Fibroblast of peridontal ligament (primary cell): ENCODE measurements around the gene SPNS2.

Experiments
- DNase-seq: peaks from one replicate; pipeline ENCODE4 v3.0.0-alpha.2; 2010; ENCODE audit errors: extremely low read depth

The SPNS2 gene

GRCh38 chr17:4536742-4537411 lies 38.2 kb downstream of the SPNS2 start:
- DNase-seq, result peak; percentile 33

GRCh38 chr17:4537451-4538235 lies 39.0 kb downstream of the SPNS2 start:
- DNase-seq, result no peak

GRCh38 chr17:4538236-4539002 lies 39.7 kb downstream of the SPNS2 start:
- no peak for DNase-seq

GRCh38 chr17:4539025-4539424 lies 40.3 kb downstream of the SPNS2 start:
- no peak for DNase-seq

- DNase-seq, result no peak
Measured at GRCh38 chr17:4539576-4540223, 41.0 kb downstream of the SPNS2 start.

GRCh38 chr17:4540224-4540651 lies 41.6 kb downstream of the SPNS2 start:
- no peak for DNase-seq

DNA sequence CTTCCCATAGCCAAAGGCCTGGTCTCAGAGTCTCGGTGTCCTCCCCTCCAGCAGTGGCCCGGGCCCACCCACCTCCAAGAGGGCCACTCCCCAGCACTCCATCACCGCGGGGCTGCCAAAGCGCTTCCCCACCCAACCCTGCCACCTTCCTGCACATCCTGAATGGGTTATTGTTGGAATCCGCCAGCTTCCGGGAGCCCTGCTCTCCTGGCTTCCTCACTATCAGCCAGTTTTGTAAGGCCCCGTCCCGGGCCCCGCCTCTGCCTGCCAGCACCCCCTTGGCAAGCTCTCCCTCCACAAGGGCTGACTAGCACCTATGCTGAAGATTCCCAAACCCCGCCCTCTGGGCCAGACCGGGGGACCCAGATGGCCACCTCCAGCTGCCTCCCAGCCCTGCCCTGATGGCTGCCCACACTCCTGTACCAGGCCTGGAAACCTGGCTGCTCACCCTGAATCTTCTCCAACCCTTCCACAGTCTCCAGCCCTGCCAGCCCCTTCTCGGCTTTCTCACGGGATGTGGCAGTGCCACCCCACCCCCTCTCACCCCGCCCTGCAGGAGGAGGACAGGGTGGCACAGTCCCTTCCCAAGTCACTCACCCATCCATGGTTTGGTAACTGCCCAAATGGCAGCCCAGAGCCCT lies 42.1 kb downstream of the SPNS2 start:
- DNase-seq, result no peak

GRCh38 chr17:4541328-4542002 lies 42.8 kb downstream of the SPNS2 start:
- DNase-seq, result no peak

DNA sequence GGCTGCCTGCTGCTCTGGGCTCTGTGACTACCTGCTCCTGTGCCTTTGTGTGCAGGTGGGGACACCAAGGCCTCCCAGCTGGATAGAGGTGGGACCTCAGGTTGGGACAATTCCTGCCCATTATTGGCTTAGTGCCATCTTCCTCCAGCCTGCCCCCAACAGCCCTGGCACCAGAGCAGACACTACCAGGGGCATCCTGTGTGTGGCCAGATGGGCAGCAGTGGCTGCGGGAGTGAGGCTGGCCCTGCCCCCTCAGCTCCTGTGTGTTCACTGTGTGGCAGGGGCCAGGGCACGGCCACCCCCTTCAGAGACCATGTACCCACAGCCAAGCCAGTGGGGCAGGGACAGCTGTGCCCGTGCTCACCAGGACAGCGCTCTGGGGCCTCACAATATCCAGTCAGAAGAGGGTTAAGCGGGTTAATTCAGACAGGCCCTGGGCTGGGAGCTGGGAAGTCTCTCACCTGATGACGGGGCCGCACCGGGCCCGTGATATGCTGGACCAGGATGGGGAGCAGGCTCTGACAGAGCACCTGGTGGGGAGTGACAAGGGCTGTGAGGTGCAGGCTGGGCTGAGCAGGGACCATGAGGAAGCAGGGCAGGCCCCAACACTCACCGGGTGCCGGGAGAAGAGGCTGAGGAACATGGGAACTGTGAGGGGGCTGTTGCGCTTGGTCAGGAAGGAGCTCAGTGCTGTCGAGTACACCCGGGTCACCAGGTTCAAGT lies 43.5 kb downstream of the SPNS2 start:
- DNase-seq, result no peak

GRCh38 chr17:4542726-4543191 lies 44.1 kb downstream of the SPNS2 start:
- no peak for DNase-seq

- no peak for DNase-seq
Measured at GRCh38 chr17:4543557-4544026, 44.9 kb downstream of the SPNS2 start.

- no peak for DNase-seq
Measured at GRCh38 chr17:4544135-4544950, 45.7 kb downstream of the SPNS2 start.

- no peak for DNase-seq
Measured at GRCh38 chr17:4544951-4545216, 46.2 kb downstream of the SPNS2 start.

- no peak for DNase-seq
Measured at GRCh38 chr17:4545217-4545951, 46.7 kb downstream of the SPNS2 start.

- DNase-seq, result no peak
Measured at GRCh38 chr17:4547118-4547906, 48.6 kb downstream of the SPNS2 start.

DNA sequence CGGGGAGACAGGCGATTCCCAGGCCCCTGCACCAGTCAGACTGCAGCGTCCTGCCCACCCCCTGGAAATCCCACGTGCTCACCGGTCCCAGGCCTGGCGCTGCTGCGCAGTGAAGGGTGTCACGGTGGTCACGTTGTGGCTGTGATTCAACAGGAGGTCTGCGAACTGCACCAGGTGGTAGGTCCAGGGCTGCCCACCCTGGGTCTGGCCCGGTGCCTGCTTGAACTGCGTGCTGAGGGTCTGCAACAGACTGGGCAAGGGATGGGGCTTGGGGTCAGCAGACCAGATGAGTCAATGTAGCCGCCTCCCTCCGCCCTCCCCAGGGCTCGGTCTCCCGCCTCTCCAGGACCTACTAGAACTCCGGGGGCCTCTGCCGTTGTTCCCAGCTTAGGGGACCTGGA lies 49.4 kb downstream of the SPNS2 start:
- DNase-seq, result no peak

DNA sequence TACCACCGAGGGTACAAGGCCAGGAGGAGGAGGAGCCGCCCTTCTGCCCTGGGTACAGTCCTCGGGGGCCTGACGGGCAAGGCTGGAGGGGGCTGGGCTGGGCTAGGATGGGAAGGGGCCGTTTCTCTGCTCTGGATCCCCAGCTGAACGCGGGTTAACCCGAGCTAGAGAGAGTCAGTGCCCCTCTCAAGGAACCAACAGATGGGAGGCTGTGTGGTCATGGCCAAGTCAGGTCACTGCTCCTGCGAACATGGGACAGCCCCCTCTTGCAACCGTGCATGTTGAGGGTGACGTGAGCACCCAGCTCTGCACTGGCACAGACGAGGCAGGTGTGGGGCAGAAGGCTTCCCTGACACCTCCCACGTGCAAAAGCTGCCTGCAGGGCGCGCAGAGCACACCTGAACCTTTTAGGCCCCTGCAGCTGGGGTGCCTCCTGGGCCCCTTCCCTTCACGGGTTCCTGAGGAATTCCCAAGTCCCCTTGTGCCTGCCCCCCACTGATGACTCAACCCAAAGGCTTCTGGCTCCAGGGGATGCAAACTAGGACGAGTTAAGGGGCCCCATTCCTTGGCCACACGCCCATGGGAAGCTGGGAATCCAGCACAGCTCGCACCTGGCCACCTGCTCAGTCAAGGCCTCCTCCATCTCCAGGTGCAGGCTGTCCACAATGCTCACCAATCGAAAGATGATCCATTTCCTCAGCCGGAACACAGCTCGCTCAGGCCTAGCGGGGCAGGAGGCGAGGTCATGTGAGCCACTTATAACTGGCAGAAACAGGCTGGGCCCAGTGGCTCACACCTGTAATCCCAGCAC lies 50.2 kb downstream of the SPNS2 start:
- no peak for DNase-seq
